ENCODE data around the gene HSD3B7. TPM values are rescaled to one million over a fixed set of nuclear protein-coding genes. Genes with fewer than 3 reads are reported as not detected.

The HSD3B7 gene
- total RNA-seq, 1 experiment from 2014 or later: 23.6 TPM

DNA sequence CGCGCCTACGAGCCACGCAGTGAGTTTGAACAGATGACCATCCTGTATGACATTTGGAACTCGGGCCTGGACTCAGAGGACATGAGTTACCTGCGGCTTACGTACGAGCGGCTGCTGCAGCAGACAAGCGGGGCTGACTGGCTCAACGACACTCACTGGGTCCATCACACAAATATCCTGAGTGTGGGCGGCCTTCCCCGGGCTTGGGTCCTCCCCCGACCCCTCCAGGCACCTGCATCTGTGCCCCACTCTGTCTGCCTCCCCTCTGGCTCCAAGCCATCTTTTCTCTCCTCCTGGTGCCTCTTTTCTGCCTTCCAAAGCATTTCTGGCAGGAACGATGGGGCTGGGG, 5.0 kb upstream of the HSD3B7 start:
- no peak for DNase-seq (ENCODE audit: low spot score)
- in situ Hi-C loops (cut with HindIII; ENCODE audit: low sequenced_read_pairs): no loop called here

GRCh38 chr16:30980434-30980833, 4.6 kb upstream of the HSD3B7 start:
- in situ Hi-C loops (cut with HindIII; ENCODE audit: low sequenced_read_pairs): no loop called here
- no peak for DNase-seq (ENCODE audit: low spot score)

DNA sequence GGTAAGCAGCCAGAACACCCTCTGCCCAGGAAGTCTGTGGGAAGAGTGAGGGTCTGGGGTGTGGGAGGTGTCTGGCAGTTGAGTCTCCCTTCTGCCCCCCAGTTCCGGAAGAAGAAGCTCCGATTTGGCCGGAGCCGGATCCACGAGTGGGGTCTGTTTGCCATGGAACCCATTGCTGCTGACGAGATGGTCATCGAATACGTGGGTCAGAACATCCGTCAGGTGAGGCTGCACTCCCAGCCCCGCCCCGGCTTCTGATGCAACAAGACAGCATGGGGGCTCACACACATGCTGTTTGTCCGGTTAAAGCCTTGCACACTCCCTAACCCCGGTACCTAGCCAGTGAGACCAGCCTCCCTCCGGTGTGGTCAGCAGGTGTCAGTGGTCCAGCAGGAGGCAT, 4.0 kb upstream of the HSD3B7 start:
- no peak for DNase-seq (ENCODE audit: low spot score)
- in situ Hi-C loops (cut with HindIII; ENCODE audit: low sequenced_read_pairs): no loop called here

- DNase-seq (ENCODE audit: low spot score): no peak
- in situ Hi-C loops (cut with HindIII; ENCODE audit: low sequenced_read_pairs): no loop called here
These were observed 2.3 kb upstream of the HSD3B7 start for GRCh38 chr16:30982548-30983288.

GRCh38 chr16:30983289-30983889, 1.6 kb upstream of the HSD3B7 start:
- in situ Hi-C loops (cut with HindIII; ENCODE audit: low sequenced_read_pairs): no loop called here

DNA sequence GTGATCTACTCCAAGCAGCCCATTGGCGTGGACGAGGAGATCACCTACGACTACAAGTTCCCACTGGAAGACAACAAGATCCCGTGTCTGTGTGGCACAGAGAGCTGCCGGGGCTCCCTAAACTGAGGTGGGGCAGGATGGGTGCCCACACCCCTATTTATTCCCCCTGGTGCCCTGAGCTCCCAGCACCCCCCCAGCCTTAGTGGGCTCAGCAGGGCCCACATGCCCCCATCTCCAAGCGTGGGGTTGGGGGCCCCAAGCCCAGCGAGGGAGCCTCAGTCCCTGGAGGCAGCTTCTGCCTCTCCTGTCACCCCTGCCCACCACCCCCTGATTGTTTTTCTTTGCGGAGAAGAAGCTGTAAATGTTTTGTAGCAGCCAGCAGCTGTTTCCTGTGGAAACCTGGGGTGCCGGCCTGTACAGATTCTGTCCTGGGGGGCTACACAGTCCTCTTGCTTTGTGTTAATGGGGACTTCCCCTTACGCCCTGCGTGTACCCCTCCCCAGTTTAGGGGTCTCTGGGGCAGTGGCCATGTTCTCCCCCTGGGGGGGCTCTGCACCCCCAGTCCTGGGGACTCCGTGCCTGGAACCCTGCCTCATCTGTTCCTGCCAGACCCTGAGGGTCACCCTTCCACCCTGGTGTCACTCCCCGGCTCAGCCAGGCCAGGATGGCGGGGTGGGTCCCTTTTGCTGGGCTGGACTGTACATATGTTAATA, 953 bp upstream of the HSD3B7 start:
- DNase-seq (ENCODE audit: low spot score): no peak
- in situ Hi-C loops (cut with HindIII; ENCODE audit: low sequenced_read_pairs): no loop called here

More at GRCh38 chr16:30983289-30983889, 1.6 kb upstream of the HSD3B7 start:
- no peak for DNase-seq (ENCODE audit: low spot score)

GRCh38 chr16:30985401-30986128, 558 bp downstream of the HSD3B7 start:
- in situ Hi-C loops (cut with HindIII; ENCODE audit: low sequenced_read_pairs): no loop called here
- peak; percentile 69 for DNase-seq (ENCODE audit: low spot score)

DNA sequence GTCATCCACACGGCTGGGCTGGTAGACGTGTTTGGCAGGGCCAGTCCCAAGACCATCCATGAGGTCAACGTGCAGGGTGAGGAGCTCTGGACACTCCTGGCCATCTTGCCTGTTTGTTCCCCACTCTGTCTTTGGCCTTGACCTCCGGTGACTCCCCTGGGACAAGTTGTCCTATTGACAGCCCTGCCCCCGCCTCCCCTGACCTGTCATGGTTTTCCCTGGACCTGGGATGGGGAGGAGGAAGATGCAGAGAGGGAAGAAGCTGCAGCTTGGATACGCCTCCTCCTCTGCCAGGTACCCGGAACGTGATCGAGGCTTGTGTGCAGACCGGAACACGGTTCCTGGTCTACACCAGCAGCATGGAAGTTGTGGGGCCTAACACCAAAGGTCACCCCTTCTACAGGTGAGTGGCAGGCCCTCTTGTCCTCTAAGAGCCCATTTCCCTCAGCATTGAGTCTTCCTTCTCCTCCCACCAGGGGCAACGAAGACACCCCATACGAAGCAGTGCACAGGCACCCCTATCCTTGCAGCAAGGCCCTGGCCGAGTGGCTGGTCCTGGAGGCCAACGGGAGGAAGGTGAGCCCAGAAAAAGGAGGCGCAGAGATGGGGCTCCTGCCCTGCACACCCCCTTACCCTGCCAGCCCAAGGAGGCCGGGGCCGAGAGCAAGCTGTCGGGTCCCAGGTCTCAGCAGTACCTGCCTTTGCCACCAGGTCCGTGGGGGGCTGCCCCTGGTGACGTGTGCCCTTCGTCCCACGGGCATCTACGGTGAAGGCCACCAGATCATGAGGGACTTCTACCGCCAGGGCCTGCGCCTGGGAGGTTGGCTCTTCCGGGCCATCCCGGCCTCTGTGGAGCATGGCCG, 1.4 kb downstream of the HSD3B7 start:
- no peak for DNase-seq (ENCODE audit: low spot score)
- in situ Hi-C loops (cut with HindIII; ENCODE audit: low sequenced_read_pairs): no loop called here

GRCh38 chr16:30987581-30988190, 2.7 kb downstream of the HSD3B7 start:
- in situ Hi-C loops (cut with HindIII; ENCODE audit: low sequenced_read_pairs): no loop called here
- DNase-seq (ENCODE audit: low spot score): no peak

- DNase-seq (ENCODE audit: low spot score): no peak
- in situ Hi-C loops (cut with HindIII; ENCODE audit: low sequenced_read_pairs): no loop called here
These were observed 4.6 kb downstream of the HSD3B7 start for GRCh38 chr16:30989469-30990047.

DNA sequence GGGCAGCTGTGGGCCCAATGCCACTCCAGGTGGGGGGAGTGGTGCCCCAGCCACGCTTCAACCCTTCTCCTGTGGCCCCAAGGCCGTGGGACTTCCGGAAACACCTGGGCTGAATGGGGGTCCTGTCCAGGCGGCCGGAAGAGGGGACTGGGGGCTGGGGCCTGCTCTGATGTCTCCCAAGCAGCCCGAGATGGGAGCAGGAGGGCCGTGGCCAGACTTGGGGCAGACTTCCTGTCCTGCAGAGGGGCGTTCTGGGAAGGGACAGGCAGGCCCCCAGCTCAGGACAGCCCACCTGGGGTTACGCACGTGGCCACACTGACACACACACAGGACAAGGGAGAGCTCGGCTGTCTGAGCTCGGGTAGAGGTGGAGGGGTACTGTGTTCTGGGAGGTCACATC, 5.1 kb downstream of the HSD3B7 start:
- in situ Hi-C loops (cut with HindIII; ENCODE audit: low sequenced_read_pairs): no loop called here

GRCh38 chr16:30991052-30991451, 6.0 kb downstream of the HSD3B7 start:
- in situ Hi-C loops (cut with HindIII; ENCODE audit: low sequenced_read_pairs): no loop called here
- no peak for DNase-seq (ENCODE audit: low spot score)

More for the DNA sequence above, 5.1 kb downstream of the HSD3B7 start:
- no peak for DNase-seq (ENCODE audit: low spot score)

DNA sequence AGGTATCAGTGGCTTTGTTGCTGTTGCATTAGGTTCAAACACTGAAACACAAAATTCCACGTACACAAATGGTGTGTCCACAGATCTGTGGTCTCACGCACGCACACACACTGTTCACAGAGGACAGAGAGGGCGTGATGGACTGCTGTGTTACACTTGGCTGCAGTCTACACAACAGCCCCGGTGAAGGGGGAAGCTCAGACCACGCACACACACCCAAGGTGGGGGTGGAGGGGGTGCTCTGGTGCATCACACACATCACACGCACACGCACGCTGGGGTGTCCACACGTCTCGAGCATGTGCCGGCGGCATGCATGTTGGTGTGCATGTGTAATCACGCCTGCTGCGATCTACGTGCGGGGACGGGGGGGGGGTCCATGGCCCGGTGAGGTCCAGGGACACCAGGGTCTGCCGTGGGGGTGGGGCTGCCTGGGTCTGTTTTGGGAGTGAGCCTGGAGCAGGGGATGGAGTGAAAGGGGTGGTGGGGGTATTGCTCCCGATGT, 7.3 kb downstream of the HSD3B7 start:
- in situ Hi-C loops (cut with HindIII; ENCODE audit: low sequenced_read_pairs): no loop called here
- no peak for DNase-seq (ENCODE audit: low spot score)

DNA sequence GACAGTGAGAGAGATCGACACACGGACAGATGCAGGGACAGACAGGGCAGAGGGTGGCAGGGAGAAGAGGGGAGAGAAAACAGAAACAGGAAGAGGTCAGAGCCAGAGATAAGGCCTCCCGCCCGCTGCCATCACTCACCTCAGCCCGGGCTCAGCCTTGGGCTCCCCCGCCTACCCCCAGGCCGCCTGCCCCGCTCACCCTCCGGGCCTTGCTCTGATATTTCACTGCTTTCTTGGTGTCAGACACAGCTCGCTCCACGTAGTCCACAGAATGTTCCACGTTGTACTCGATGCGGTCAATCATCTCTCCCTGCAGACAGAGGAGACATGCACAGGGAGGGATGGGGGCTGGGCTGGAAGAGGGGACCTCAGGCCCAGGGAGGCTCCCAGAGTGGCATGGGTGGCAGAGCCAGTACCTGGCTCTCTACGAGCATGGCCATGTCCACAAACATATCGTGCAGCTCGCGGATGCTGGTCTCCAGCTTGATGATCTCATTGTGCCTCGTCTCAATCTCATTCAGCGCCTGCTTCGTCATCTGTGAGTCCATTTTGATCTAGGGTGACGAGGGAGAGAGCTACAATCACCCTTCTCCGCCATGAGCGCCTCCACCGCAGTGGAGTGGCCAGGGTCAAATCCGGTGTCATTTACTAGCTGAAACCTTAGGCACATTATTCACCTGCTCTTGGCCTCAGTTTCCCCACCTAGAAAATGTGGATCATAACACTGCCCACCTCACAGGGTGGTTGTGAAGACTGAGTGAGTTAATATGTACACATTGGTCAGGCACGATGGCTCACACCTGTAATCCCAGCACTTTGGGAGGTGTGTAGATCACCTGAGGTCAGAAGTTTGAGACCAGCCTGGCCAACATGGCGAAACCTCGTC, 8.2 kb downstream of the HSD3B7 start:
- in situ Hi-C loops (cut with HindIII; ENCODE audit: low sequenced_read_pairs): no loop called here
- DNase-seq (ENCODE audit: low spot score): no peak

DNA sequence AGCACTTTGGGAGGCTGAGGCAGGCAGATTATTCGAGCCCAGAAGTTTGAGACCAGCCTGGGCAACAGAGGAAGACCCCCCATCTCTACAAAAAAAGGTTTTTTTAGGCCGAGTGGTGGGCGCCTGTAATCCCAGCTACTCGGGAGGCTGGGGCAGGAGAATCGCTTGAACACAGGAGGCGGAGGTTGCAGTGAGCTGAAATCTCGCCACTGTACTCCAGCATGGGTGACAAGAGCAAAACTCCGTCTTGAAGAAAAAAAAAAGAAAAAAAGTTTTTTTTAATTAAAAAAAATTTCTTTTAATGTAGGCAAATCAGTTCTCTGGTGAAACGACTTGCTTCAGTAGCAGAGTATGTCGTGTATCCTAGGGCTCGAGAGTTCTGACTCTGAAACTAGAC, 10.9 kb downstream of the HSD3B7 start:
- in situ Hi-C loops (cut with HindIII; ENCODE audit: low sequenced_read_pairs): no loop called here
- no peak for DNase-seq (ENCODE audit: low spot score)

- in situ Hi-C loops (cut with HindIII; ENCODE audit: low sequenced_read_pairs): no loop called here
- DNase-seq (ENCODE audit: low spot score): no peak
These were observed 11.4 kb downstream of the HSD3B7 start for GRCh38 chr16:30996324-30996984.
